Hepatic stellate cell (primary cell): ENCODE measurements around the gene NOL7.

Experiments
- DNase-seq: peaks from one replicate; pipeline ENCODE4 v3.0.0; 2011; ENCODE audit warnings: low spot score

NOL7 gene

GRCh38 chr6:13597073-13597472 is 18.1 kb upstream of the NOL7 start:
- DNase-seq, result no peak

GRCh38 chr6:13600036-13600435 is 15.1 kb upstream of the NOL7 start:
- DNase-seq, result no peak

GRCh38 chr6:13604135-13604534 is 11.0 kb upstream of the NOL7 start:
- DNase-seq, result no peak

- DNase-seq, result no peak
Observed at GRCh38 chr6:13604546-13605416, 10.4 kb upstream of the NOL7 start.

- no peak for DNase-seq
Observed at GRCh38 chr6:13605634-13606033, 9.5 kb upstream of the NOL7 start.

GRCh38 chr6:13611715-13612114 is 3.4 kb upstream of the NOL7 start:
- no peak for DNase-seq

- DNase-seq, result no peak
Observed at GRCh38 chr6:13613029-13613594, 2.0 kb upstream of the NOL7 start.

GRCh38 chr6:13614126-13614925 is 809 bp upstream of the NOL7 start:
- DNase-seq, result peak; percentile 31

- DNase-seq, result no peak
Observed at GRCh38 chr6:13615792-13616120, 621 bp downstream of the NOL7 start.

- DNase-seq, result no peak
Observed at GRCh38 chr6:13617066-13617465, 1.9 kb downstream of the NOL7 start.

- peak; percentile 29 for DNase-seq
Observed at GRCh38 chr6:13624871-13625288, 9.7 kb downstream of the NOL7 start.

- no peak for DNase-seq
Observed at GRCh38 chr6:13629459-13630116, 14.5 kb downstream of the NOL7 start.

- no peak for DNase-seq
Observed at GRCh38 chr6:13630499-13630898, 15.4 kb downstream of the NOL7 start.

GRCh38 chr6:13633343-13633742 is 18.2 kb downstream of the NOL7 start:
- no peak for DNase-seq

GRCh38 chr6:13635948-13636658 is 21.0 kb downstream of the NOL7 start:
- DNase-seq, result no peak

GRCh38 chr6:13638014-13638413 is 22.9 kb downstream of the NOL7 start:
- no peak for DNase-seq

GRCh38 chr6:13638626-13639025 is 23.5 kb downstream of the NOL7 start:
- no peak for DNase-seq

- no peak for DNase-seq
Observed at GRCh38 chr6:13641315-13641714, 26.2 kb downstream of the NOL7 start.

GRCh38 chr6:13643125-13643524 is 28.0 kb downstream of the NOL7 start:
- no peak for DNase-seq

- no peak for DNase-seq
Observed at GRCh38 chr6:13648850-13649249, 33.7 kb downstream of the NOL7 start.

GRCh38 chr6:13649393-13649792 is 34.3 kb downstream of the NOL7 start:
- no peak for DNase-seq

- DNase-seq, result peak; percentile 19
Observed at GRCh38 chr6:13653296-13653695, 38.2 kb downstream of the NOL7 start.
